IMR-90 (cell line): ENCODE measurements around the gene EIF4A3. TPM values are rescaled to one million over a fixed set of nuclear protein-coding genes. Genes with fewer than 3 reads are reported as not detected.

Source experiments
- ATAC-seq: fragments of 200-7000 bp; cut with Tn5 transposase; 2 replicates; pipeline ENCODE4 v1.9.1; 2020; ENCODE audit warnings: low read depth, mild to moderate bottlenecking, moderate library complexity
- BruUV-seq: library from RNA; stranded (reverse); fragments of 400-500 nt; replicated peaks from 2 replicates; lab custom pipeline; 2021; lab: Mats Ljungman, UMichigan
- CTCF ChIA-PET: fragments of 300-600 bp; formaldehyde crosslinking; extraction: SDS; loops from one replicate; lab custom pipeline; 2021; ENCODE audit warnings: antibody characterized with exemption; lab: Yijun Ruan, JAX
- POLR2A ChIA-PET: fragments of 300-600 bp; sonication (Branson Sonifier 250); formaldehyde crosslinking; loops from one replicate; lab custom pipeline; 2022; ENCODE audit warnings: antibody characterized with exemption; ENCODE audit not compliant: unreplicated experiment; lab: Charles Lee
- DNase-seq: peaks from one replicate; pipeline ENCODE4 v3.0.0; 2013
- H2AFZ ChIP-seq: replicated peaks from 2 replicates; pipeline ENCODE3; 2013; ENCODE audit warnings: low read length, mild to moderate bottlenecking; ENCODE audit not compliant: poor library complexity
- H2AK5ac ChIP-seq: 2 replicates; pipeline ENCODE4 v1.6.1; 2013; ENCODE audit warnings: low read depth, low read length, inconsistent platforms
- H2AK9ac ChIP-seq: replicated peaks from 2 replicates; pipeline ENCODE3; 2013; ENCODE audit warnings: mild to moderate bottlenecking, low read depth, low read length, moderate library complexity; ENCODE audit not compliant: poor library complexity
- H2BK120ac ChIP-seq: 2 replicates; pipeline ENCODE4 v1.6.1; 2013; ENCODE audit warnings: low read depth, low read length, inconsistent platforms
- H2BK15ac ChIP-seq: 3 replicates; pipeline ENCODE4 v1.6.1; 2013; ENCODE audit warnings: low read depth, low read length, inconsistent platforms
- H2BK20ac ChIP-seq: 2 replicates; pipeline ENCODE4 v1.6.1; 2013; ENCODE audit warnings: low read depth, mild to moderate bottlenecking, inconsistent platforms, low read length, moderate library complexity
- H2BK5ac ChIP-seq: 2 replicates; pipeline ENCODE4 v1.6.1; 2013; ENCODE audit warnings: mild to moderate bottlenecking, low read depth, low read length, inconsistent platforms; ENCODE audit not compliant: poor library complexity, severe bottlenecking
- H3K14ac ChIP-seq: replicated peaks from 2 replicates; pipeline ENCODE4 v1.6.1; 2013; ENCODE audit warnings: low read depth, low read length, inconsistent platforms
- H3K18ac ChIP-seq: 2 replicates; pipeline ENCODE4 v1.6.1; 2013; ENCODE audit warnings: low read depth, low read length, control low read depth
- H3K23ac ChIP-seq: 2 replicates; pipeline ENCODE4 v1.6.1; 2013; ENCODE audit warnings: low read depth, low read length, inconsistent platforms
- H3K27ac ChIP-seq: 2 replicates; pipeline ENCODE4 v1.5.1; 2013; ENCODE audit warnings: mild to moderate bottlenecking, control low read depth, low read length; ENCODE audit not compliant: insufficient read depth
- H3K27me3 ChIP-seq: 2 replicates; pipeline ENCODE4 v1.6.1; 2013; ENCODE audit warnings: low read length; ENCODE audit not compliant: control insufficient read depth, insufficient read depth
- H3K36me3 ChIP-seq: 2 replicates; pipeline ENCODE4 v1.6.1; 2013; ENCODE audit warnings: low read length, mixed read lengths; ENCODE audit not compliant: control insufficient read depth, insufficient read depth
- H3K4ac ChIP-seq: 2 replicates; pipeline ENCODE4 v1.6.1; 2013; ENCODE audit warnings: low read depth, low read length, inconsistent platforms
- H3K4me1 ChIP-seq: 2 replicates; pipeline ENCODE4 v1.6.1; 2013; ENCODE audit warnings: low read length, mixed read lengths; ENCODE audit not compliant: control insufficient read depth, insufficient read depth
- H3K4me2 ChIP-seq: 2 replicates; pipeline ENCODE4 v1.6.1; 2013; ENCODE audit warnings: low read depth, mild to moderate bottlenecking, control low read depth, low read length, moderate library complexity
- H3K4me3 ChIP-seq: 2 replicates; pipeline ENCODE4 v1.5.1; 2013; ENCODE audit warnings: low read depth, mild to moderate bottlenecking, control low read depth, low read length, moderate library complexity; ENCODE audit not compliant: insufficient read depth
- H3K56ac ChIP-seq: 2 replicates; pipeline ENCODE4 v1.6.1; 2013; ENCODE audit warnings: low read length, inconsistent platforms; ENCODE audit not compliant: insufficient read depth; ENCODE audit errors: extremely low read depth
- H3K79me1 ChIP-seq, 2 experiments: 2 replicates each; pipeline ENCODE4 v1.6.1; 2013; ENCODE audit warnings: low read length in 2 of 2, inconsistent platforms in 1 of 2, low read depth in 1 of 2
- H3K9ac ChIP-seq: 2 replicates; pipeline ENCODE4 v1.6.1; 2013; ENCODE audit warnings: low read depth, low read length, control low read depth
- H3K9me1 ChIP-seq: 2 replicates; pipeline ENCODE4 v1.6.1; 2013; ENCODE audit warnings: low read length, inconsistent platforms; ENCODE audit not compliant: insufficient read depth
- H3K9me3 ChIP-seq: 2 replicates; pipeline ENCODE4 v1.6.1; 2013; ENCODE audit warnings: low read length; ENCODE audit not compliant: control insufficient read depth, insufficient read depth
- H4K20me1 ChIP-seq: 2 replicates; pipeline ENCODE4 v1.6.1; 2013; ENCODE audit warnings: low read length, inconsistent platforms; ENCODE audit not compliant: insufficient read depth
- H4K5ac ChIP-seq: 2 replicates; pipeline ENCODE4 v1.6.1; 2013; ENCODE audit warnings: mild to moderate bottlenecking, low read depth, low read length, control low read depth
- H4K8ac ChIP-seq, 2 experiments: 2 replicates each; pipeline ENCODE4 v1.6.1; 2013; ENCODE audit warnings: low read depth in 2 of 2, low read length in 2 of 2, control low read depth in 1 of 2, inconsistent platforms in 1 of 2
- H4K91ac ChIP-seq: 2 replicates; pipeline ENCODE4 v1.6.1; 2013; ENCODE audit warnings: low read depth, low read length, inconsistent platforms; ENCODE audit not compliant: insufficient read depth
- FOS ChIP-seq: fragments of 150-350 bp; IDR thresholded peaks from 2 replicates; pipeline ENCODE4 v1.6.1; 2016; ENCODE audit warnings: low read depth, low read length
- MXI1 ChIP-seq: IDR thresholded peaks from 2 replicates; pipeline ENCODE4 v1.6.1; 2012; ENCODE audit warnings: low read depth, mild to moderate bottlenecking, low read length, moderate library complexity, borderline replicate concordance
- POLR2A ChIP-seq: IDR thresholded peaks from 2 replicates; pipeline ENCODE4 v1.6.1; 2012; ENCODE audit warnings: mild to moderate bottlenecking, low read depth, low read length
- SMC3 ChIP-seq: fragments of 150-350 bp; IDR thresholded peaks from 2 replicates; pipeline ENCODE4 v1.6.1; 2016; ENCODE audit warnings: low read depth, mild to moderate bottlenecking, antibody characterized with exemption, low read length, moderate library complexity
- WGBS, 2 experiments: methylation state at CpG; one replicate each; pipeline versions ENCODE4 v1.1.5 to v1.1.7; 2013; ENCODE audit warnings: missing lambda C conversion rate in 2 of 2; ENCODE audit not compliant: insufficient read length in 1 of 2; ENCODE audit errors: extremely low coverage in 2 of 2; 5-methylcytosine and 5-hydroxymethylcytosine counted together
- dilution Hi-C: fragments of 300-500 bp; cut with HindIII; formaldehyde crosslinking; loops from one replicate; pipeline ENCODE4 v1.14.3; 2018; ENCODE audit warnings: low sequenced_read_pairs; ENCODE audit not compliant: unreplicated experiment
- in situ Hi-C: fragments of 300-500 bp; cut with MboI; formaldehyde crosslinking; loops from 3 replicates; pipeline ENCODE4 v1.14.3; 2019; ENCODE audit warnings: low sequenced_read_pairs, inconsistent platforms, mixed read lengths
- intact Hi-C: fragments of 100-400 bp; cut with micrococcal nuclease; formaldehyde crosslinking; loops from 2 replicates; pipeline ENCODE4 v1.10.0; 2022
- polyA plus RNA-seq, 3 experiments: library from polyadenylated mRNA; depleted of rRNA; stranded (reverse); fragments of >200 nt; gene quantifications; 2 replicates each; pipeline ENCODE4 v1.2.3, GENCODE V29; 2012; ENCODE audit warnings: low replicate concordance in 1 of 3
- total RNA-seq: library from RNA; depleted of rRNA; stranded (reverse); fragments of >200 nt; gene quantifications from 2 replicates; pipeline ENCODE4 v1.2.3, GENCODE V29; 2012

The EIF4A3 gene
- total and polyA plus RNA-seq, 2 of the 4 experiments (the other 2 are of a cell fraction), result 85.3 to 97.1 TPM

DNA sequence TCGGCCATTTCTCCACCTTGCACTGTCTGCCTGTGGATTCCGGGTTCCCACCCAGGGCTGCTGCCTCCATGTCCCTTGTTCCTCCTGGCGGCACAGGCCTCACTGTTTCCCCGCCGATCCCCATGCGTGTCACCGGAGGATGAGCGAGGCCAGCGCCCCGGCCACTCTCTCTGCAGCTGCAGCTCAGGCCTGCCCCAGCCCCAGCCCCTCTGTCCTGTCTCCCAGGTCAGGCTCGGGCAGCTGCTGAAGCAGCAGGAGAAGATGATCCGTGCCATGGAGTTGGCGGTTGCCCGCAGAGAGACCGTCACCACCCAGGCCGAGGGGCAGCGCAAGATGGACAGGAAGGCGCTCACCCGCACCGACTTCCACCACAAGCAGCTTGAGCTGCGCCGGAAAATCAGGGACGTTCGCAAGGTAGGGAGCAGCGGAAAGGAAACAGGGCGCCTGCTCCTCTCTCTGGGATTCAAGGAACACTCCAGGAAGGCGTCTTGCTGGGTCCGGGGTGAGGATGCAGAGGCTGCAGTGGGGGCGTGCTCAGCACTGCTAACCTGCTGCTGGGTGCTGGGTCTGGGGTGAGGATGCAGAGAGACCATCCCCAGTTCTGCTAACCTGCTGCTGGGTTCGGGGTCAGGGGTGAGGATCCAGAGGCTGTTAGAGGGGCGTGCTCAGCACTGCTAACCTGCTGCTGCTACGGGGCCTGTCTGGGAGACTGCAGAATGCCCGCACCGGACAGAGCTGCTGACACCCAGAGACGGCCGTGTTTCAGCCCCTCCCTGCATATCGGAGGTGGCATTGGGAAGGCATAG, 51.7 kb downstream of the EIF4A3 start (continued):
- TF ChIP-seq MXI1, result no peak

DNA sequence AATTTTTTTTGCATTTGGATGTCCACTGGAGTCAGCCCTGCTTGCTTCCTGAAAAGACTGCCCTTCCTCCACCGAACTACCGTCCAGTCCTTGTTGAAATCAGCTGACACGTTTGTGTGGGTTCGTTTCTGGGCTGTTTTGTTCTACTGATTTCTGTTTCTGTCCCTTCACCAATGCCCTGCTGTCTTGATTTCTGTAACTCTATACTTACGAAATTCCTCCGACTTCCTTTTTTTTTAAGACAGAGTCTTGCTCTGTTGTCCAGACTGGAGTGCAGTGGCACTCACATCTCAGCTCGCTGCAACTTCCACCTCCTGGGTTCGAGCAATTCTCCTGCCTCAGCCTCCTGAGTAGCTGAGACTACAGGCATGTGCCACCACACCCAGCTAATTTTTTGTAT, 54.0 kb downstream of the EIF4A3 start:
- no peak for DNase-seq
- no peak overlapping the region for H2AK5ac ChIP-seq
- H3K4me1 ChIP-seq, result no peaks in the 10 kb centered on the region
- no peak for TF ChIP-seq POLR2A
- no peak for TF ChIP-seq SMC3
- TF ChIP-seq FOS, result no peak
- no peak overlapping the region for H3K14ac ChIP-seq
- H2BK15ac ChIP-seq, result no peak overlapping the region
- H3K4me3 ChIP-seq, result no peak overlapping the region
- H4K8ac ChIP-seq, result no peak overlapping the region
- no peak overlapping the region for H3K23ac ChIP-seq
- no peak overlapping the region for H2AK9ac ChIP-seq
- H2BK120ac ChIP-seq, result no peak overlapping the region
- H2BK20ac ChIP-seq, result no peak overlapping the region
- no peak for ATAC-seq
- intact Hi-C loops, result no loop called here
- peaks cover 4% of the 10 kb centered on the region for H3K27me3 ChIP-seq
- no peak overlapping the region for H4K5ac ChIP-seq
- H3K36me3 ChIP-seq, result no peaks in the 10 kb centered on the region
- H3K9me3 ChIP-seq, result no peaks in the 10 kb centered on the region
- ChIA-PET CTCF (interaction anchor here (0.9 to 1.6 kb wide), 2 partner anchors 9 to 11 kb away, joined by 5 to 9 read pairs; partner anchors contain the start of gene GAA), POLR2A (no interaction called here)
- dilution Hi-C loops, result no loop called here
- no TSS peak for BruUV-seq
- no peak overlapping the region for H2BK5ac ChIP-seq
- no peaks in the 10 kb centered on the region for H3K79me1 ChIP-seq
- H3K18ac ChIP-seq, result no peak overlapping the region
- H2AFZ ChIP-seq, result no peak overlapping the region
- no peak overlapping the region for H3K27ac ChIP-seq
- H4K20me1 ChIP-seq, result no peaks in the 10 kb centered on the region
- in situ Hi-C loops, result no loop called here
- H3K56ac ChIP-seq, result no peak overlapping the region
- 47% methylated on average over 3 of the region's 8 CpGs; no CpG with 5 or more reads in 1 of the 2 experiments for WGBS, 2 experiments
- H4K91ac ChIP-seq, result no peak overlapping the region
- no peak overlapping the region for H3K9ac ChIP-seq
- no peaks in the 10 kb centered on the region for H3K9me1 ChIP-seq
- no peak overlapping the region for H3K4ac ChIP-seq
- no peak overlapping the region for H3K4me2 ChIP-seq
